ENCODE measurements around the gene CATSPERE.

GRCh38 chr1:244585867-244586266 is 124.8 kb downstream of the CATSPERE start:
- TF ChIP-seq CTCF (IDR thresholded peaks at IDR 0.05) = no peak
- TF ChIP-seq POLR2A (IDR thresholded peaks at IDR 0.05) = no peak

Measured in adrenal gland (tissue), 5 donors.